Activated CD8-positive, alpha-beta memory T cell treated with anti-CD3 and anti-CD28 coated beads, Interleukin-2, amount 50 U/mL, for 1 hour (primary cell): ENCODE data around the gene GPATCH2.

ENCODE experiments used
- DNase-seq: peaks from one replicate; pipeline ENCODE4 v3.0.0-alpha.2; 2020; ENCODE audit errors: extremely low read depth

GPATCH2 gene

GRCh38 chr1:217577336-217577735, 53.6 kb downstream of the GPATCH2 start:
- DNase-seq: no peak

DNA sequence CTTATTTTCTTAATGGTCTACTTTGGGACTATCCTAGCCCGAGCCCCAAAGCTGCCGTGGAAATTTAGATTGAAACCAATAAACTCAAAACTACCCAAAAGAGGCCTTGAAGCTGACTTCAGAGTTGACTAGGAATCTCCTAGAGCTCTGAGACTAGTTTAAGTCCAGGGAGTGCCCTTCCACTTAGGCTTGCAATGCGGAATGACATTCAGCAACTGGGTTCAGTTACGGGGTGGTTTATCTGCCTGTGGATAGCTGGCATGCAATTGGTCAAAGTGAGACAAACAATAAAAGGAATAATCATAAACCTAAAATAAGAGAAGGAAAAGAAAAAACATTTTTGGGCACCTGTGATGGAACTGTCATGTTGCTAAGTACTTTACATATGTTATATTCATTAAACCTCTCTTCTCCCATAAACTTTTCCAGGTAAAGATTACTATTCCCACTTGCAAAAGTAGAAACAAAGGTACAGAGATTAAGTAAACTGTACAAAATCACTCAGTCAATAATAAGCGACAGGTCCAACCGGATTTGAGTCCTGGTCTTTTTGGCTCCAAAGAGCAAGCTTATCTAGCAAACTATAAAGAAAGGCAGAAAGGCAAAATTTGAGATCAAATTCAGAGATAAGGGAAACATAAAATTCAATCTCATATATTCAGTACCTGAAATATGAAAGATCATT, 56.5 kb downstream of the GPATCH2 start:
- no peak for DNase-seq

- no peak for DNase-seq
These were observed 61.9 kb downstream of the GPATCH2 start for GRCh38 chr1:217569021-217569420.

GRCh38 chr1:217568200-217568599, 62.7 kb downstream of the GPATCH2 start:
- no peak for DNase-seq

- no peak for DNase-seq
These were observed 66.1 kb downstream of the GPATCH2 start for GRCh38 chr1:217564833-217565232.

DNA sequence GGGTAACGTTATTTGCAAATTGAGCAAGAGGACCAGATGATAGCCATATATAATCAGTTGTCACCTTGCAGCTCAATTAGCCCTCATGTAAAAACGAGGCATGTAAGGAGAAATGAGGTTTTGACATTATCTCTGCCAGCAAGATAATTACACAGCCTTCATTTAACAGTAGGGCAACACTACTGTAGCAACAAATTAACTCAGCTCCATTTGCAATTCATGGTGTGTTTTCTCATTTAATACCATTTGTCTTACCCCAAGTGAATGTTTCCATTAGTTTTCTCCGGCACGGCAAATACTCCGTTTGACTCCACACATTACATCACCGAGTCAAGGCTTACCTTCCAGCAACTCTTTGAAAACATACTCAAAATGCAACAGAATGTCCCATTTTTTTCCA, 66.7 kb downstream of the GPATCH2 start:
- DNase-seq: no peak

GRCh38 chr1:217563179-217563578, 67.7 kb downstream of the GPATCH2 start:
- no peak for DNase-seq

DNA sequence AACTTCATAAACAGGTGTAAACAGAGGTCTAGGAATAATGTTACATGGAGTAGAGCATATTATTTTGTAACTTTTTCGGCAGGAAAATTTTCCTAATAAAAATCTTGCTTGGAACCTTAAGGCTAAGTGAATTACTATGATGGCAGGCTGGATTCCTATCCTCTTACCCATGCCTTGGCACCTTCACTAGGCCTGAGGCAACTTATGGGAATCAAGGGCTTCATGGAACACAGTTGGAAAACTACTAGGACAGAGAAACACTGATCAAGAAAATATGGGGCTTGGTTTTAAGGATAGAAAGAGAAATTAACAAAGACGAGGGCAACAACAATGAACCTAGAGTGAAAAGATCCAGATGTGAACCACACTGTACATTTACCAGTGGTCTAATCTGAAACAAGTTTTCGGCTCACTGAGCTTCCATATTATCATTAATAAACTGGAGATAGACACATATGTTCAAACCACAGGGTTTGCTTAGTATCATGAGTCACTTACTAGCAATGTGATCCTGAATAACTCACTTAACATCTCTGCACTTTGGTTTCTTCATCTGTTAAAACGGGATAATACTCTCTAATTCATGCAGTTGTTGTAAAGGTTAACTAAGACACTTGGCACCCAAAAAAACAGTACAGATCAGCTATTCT, 68.5 kb downstream of the GPATCH2 start:
- no peak for DNase-seq

DNA sequence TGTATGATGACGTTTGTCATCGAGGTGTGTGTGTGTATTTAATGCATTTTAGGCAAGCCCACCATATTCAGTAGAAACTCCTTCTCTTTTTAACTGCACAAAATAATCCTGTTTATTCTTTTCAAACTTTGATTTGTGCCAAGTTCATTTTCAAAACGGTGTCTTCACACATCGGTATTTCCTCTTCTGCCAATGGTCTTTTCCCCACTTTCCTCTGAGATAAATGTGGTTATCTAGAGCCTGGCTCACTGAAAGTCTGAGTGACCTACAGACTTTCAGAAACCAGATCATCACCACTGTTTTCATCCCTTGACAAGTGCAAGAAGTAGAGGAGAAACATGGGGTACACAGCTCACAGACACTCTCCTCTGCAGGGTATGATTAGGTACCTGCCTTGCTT, 69.4 kb downstream of the GPATCH2 start:
- no peak for DNase-seq

DNA sequence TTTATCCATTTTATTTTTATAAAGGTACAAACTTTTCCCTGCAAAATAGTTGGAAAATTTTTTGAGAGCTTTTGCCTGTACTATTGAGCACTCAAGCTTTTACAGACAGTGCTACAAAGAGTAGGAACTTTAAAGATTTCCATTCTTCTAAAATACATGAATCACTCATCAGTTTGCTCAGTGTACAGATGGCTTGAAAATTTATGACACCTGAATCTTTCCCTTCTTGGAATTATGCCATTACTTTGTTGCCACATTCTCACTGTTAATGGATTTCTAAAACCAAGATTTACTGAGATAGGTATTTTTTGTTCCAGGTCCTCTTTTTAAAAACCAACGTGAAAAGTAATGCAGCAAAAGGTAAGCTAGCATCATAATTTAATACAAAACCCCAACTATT, 76.0 kb downstream of the GPATCH2 start:
- DNase-seq: no peak

DNA sequence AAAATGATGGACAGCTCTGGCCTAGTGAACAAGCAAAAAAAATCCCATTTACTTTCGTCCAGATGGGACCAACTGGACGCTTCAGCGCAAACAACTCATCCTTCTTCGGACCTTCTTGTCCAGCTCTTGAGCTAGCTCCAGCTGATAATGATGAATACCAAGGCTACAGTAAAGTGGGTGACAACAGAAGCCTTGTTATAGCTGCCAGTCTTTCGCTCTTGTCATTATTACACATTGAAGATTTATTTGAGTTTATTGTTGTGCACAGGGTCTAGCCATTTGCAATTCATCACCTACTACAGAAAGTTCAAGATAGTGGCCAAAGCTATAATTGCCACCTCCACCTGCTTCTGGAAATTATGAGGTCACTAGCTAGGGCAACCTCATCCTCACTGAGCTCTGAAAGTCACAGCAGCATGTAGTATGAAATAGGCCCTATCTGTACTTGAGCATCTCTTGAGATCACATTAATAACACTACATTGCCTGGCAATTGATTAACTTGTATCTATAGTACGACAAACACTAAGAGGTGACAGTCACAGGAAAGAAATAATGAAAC, 76.9 kb downstream of the GPATCH2 start:
- DNase-seq: no peak

GRCh38 chr1:217552339-217552951, 78.4 kb downstream of the GPATCH2 start:
- no peak for DNase-seq

DNA sequence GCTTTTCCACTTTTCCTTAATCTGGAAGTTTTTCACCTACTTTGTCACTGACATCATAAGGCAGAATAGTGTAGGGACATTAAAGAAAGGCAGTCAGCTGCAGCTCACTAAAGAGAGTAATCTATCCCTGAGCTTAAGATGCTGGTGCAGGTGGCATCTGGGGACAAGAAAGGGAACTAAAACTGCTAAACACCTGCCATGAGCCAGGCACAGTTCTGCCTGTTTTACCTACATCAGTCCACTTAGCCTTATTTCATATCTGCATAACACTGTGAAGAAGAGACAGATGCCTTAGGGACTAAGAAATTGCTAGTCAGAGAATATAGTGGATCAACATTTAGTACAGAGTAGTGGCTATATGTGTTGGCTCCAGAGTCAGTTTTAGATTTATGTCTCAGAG, 88.1 kb downstream of the GPATCH2 start:
- no peak for DNase-seq

- no peak for DNase-seq
These were observed 88.6 kb downstream of the GPATCH2 start for GRCh38 chr1:217542136-217542777.

- no peak for DNase-seq
These were observed 90.6 kb downstream of the GPATCH2 start for GRCh38 chr1:217540321-217540720.

GRCh38 chr1:217539510-217539909, 91.4 kb downstream of the GPATCH2 start:
- DNase-seq: no peak

DNA sequence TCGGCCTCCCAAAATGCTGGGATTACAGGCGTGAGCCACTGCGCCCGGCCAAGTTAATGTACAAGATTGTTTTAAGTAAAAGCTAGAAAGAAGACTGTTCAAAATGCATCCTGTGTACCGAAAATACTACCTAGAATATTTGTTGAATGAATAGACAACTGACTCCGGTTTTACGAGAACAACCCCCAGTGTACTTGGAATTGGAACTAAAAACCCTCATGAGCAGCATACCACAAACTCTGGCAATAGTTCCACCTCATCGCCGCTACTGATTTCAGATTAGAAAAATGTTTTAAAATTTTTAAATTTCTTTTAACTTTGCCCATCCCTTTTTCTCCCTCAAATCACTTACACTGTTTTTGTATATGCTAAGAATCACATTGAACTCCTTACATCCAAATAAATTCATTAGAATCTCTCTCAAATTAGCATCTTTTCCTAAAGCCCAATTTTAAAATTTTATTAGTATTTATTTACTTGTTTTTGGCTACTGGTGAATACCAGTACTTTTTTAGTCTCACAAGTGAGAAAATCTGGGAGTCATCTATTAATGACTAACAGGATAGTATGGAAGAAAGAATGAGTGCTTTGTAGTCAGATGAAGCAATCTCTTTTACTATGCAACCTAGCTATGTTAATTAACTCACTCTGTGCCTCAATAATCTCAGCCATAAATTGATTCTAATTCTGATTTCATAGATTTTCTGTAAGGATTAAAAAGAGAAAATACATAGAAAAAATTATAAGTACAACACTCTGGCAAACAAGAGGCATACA, 95.1 kb downstream of the GPATCH2 start:
- DNase-seq: no peak

- DNase-seq: no peak
These were observed 96.3 kb downstream of the GPATCH2 start for GRCh38 chr1:217534566-217534965.

DNA sequence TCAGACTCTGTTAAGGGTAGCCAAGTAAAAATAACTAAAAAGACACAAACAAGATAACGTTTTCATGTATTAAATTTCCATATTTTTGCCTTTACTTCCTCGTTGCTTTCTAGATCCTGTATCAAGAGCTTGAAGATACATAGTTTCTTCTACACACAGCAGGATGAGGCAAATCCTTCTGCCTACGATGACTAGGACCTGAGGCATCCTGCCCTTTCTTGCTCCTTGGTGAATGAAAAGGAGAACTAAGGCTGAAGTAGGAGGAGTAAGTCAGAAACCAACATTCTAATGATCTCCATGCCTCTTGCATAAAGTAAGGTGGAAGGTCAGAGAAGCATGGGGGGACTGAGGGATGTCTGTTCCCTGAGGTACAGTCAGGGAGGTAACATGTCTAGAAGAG, 102.6 kb downstream of the GPATCH2 start:
- DNase-seq: no peak

DNA sequence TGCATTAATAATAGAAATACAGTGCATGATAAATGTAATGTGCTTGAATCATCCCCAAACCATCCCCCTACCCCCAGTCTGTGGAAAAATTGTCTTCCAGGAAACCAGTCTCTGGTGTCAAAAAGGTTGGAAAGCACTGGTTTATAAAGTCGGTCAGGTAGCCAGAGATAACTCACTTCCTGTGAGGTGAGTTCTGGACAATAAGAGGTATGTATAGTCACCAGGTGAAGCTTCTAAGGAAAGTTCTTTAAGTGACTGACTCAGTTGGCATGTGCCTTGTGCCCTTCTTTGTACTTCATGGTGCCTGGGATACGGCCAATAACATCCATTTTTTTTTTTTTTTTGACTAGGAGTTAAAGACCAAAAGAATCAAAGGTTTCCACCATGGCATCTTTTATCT, 103.7 kb downstream of the GPATCH2 start:
- no peak for DNase-seq

GRCh38 chr1:217526636-217527035, 104.3 kb downstream of the GPATCH2 start:
- DNase-seq: no peak
